SK-N-SH (cell line): ENCODE measurements around the gene TMPRSS11D. TPM values are rescaled to one million over a fixed set of nuclear protein-coding genes. Genes with fewer than 3 reads are reported as not detected.

ENCODE experiments used
- CTCF ChIA-PET: fragments of 300-600, 350-600 bp; formaldehyde crosslinking; extraction: SDS; loops from one replicate; lab custom pipeline; 2021; lab: Yijun Ruan, JAX
- POLR2A ChIA-PET: fragments of 350-600 bp; sonication (Branson Sonifier 250); formaldehyde crosslinking; extraction: SDS; loops from one replicate; lab custom pipeline; 2020; ENCODE audit warnings: antibody characterized with exemption, inconsistent platforms; lab: Yijun Ruan, JAX
- DNase-seq: peaks from one replicate; pipeline ENCODE4 v3.0.0; 2012
- H2AFZ ChIP-seq: fragments of 200-600 bp; sonication (generic); 2 replicates; pipeline ENCODE4 v1.8.1; 2016; ENCODE audit warnings: antibody characterized with exemption, mild to moderate bottlenecking, low read depth
- H3F3A ChIP-seq: fragments of 200-600 bp; sonication (generic); replicated peaks from 2 replicates; pipeline ENCODE3; 2016; ENCODE audit warnings: antibody characterized with exemption, mild to moderate bottlenecking; ENCODE audit not compliant: insufficient read depth
- H3K27ac ChIP-seq, 2 experiments: fragments of 200-500 bp in 1 of 2; fragments of 200-600 bp in 1 of 2; sonication (Bioruptor generic) in 1 of 2; sonication (generic), shearing (Covaris generic) in 1 of 2; 2 replicates each; pipeline versions ENCODE4 v1.5.1 to v1.6.1; 2014 to 2016; ENCODE audit warnings: low read depth in 2 of 2, inconsistent platforms in 1 of 2, low read length in 1 of 2, mild to moderate bottlenecking in 1 of 2, mixed read lengths in 1 of 2
- H3K27me3 ChIP-seq: fragments of 200-600 bp; sonication (generic), shearing (Covaris generic); 2 replicates; pipeline ENCODE4 v1.6.1; 2016; ENCODE audit warnings: mixed run types; ENCODE audit not compliant: insufficient read depth
- H3K36me3 ChIP-seq, 2 experiments: fragments of 200-500 bp in 1 of 2; fragments of 200-600 bp in 1 of 2; sonication (Bioruptor generic) in 1 of 2; sonication (generic) in 1 of 2; replicated peaks in 1 of 2; 2 replicates each; pipeline versions ENCODE3 to v1.5.1; 2014 to 2016; ENCODE audit warnings: low read length in 1 of 2, mild to moderate bottlenecking in 1 of 2; ENCODE audit not compliant: insufficient read depth in 2 of 2, control insufficient read depth in 1 of 2
- H3K4me1 ChIP-seq, 2 experiments: fragments of 200-500 bp in 1 of 2; fragments of 200-600 bp in 1 of 2; sonication (Bioruptor generic) in 1 of 2; sonication (generic), shearing (Covaris generic) in 1 of 2; 2 replicates each; pipeline versions ENCODE4 v1.5.1 to v1.6.1; 2014 to 2016; ENCODE audit warnings: low read depth in 1 of 2, low read length in 1 of 2, mixed run types in 1 of 2; ENCODE audit not compliant: insufficient read depth in 2 of 2, control insufficient read depth in 1 of 2
- H3K4me2 ChIP-seq: fragments of 200-600 bp; sonication (generic), shearing (Covaris generic); 2 replicates; pipeline ENCODE4 v1.6.1; 2017; ENCODE audit warnings: mixed run types
- H3K4me3 ChIP-seq, 2 experiments: fragments of 200-500 bp in 1 of 2; fragments of 200-600 bp in 1 of 2; sonication (Bioruptor generic) in 1 of 2; sonication (generic), shearing (Covaris generic) in 1 of 2; 2 replicates each; pipeline versions ENCODE4 v1.5.1 to v1.8.1; 2014 to 2016; ENCODE audit warnings: low read depth in 2 of 2, inconsistent platforms in 1 of 2, low read length in 1 of 2, mild to moderate bottlenecking in 1 of 2, mixed read lengths in 1 of 2, moderate library complexity in 1 of 2
- H3K79me2 ChIP-seq: fragments of 200-600 bp; sonication (generic); 2 replicates; pipeline ENCODE4 v1.8.1; 2017; ENCODE audit warnings: mild to moderate bottlenecking; ENCODE audit not compliant: insufficient read depth
- H3K9ac ChIP-seq: fragments of 200-600 bp; sonication (generic); 2 replicates; pipeline ENCODE4 v1.6.1; 2017; ENCODE audit warnings: mixed run types
- H3K9me2 ChIP-seq: fragments of 200-600 bp; sonication (generic); 2 replicates; pipeline ENCODE4 v1.6.1; 2017; ENCODE audit warnings: mixed run types
- H3K9me3 ChIP-seq: fragments of 200-600 bp; sonication (generic); 2 replicates; pipeline ENCODE4 v1.6.1; 2017; ENCODE audit warnings: mixed run types, mild to moderate bottlenecking, moderate library complexity
- H4K20me1 ChIP-seq: fragments of 200-600 bp; sonication (generic); 2 replicates; pipeline ENCODE4 v1.6.1; 2017; ENCODE audit warnings: mild to moderate bottlenecking, mixed run types; ENCODE audit not compliant: insufficient read depth
- CHD2 ChIP-seq: fragments of 150-350 bp; IDR thresholded peaks from 2 replicates; pipeline ENCODE4 v1.6.1; 2018; ENCODE audit warnings: low read length; ENCODE audit not compliant: partially characterized antibody
- EZH2phosphoT487 ChIP-seq: fragments of 200-600 bp; sonication (generic); IDR thresholded peaks from 2 replicates; pipeline ENCODE4 v1.6.1; 2017; ENCODE audit warnings: low read depth, mixed run types, mild to moderate bottlenecking, antibody characterized with exemption, moderate library complexity, borderline replicate concordance
- FOXM1 ChIP-seq: IDR thresholded peaks from 2 replicates; pipeline ENCODE4 v1.4.0; 2012; ENCODE audit warnings: low read depth, mild to moderate bottlenecking
- IRF3 ChIP-seq: fragments of 150-350 bp; IDR thresholded peaks from 2 replicates; pipeline ENCODE4 v1.6.1; 2016; ENCODE audit warnings: mild to moderate bottlenecking, low read depth, low read length
- MEF2A ChIP-seq: IDR thresholded peaks from 2 replicates; pipeline ENCODE4 v1.4.0; 2012; ENCODE audit warnings: low read depth, borderline replicate concordance
- MXI1 ChIP-seq: IDR thresholded peaks from 2 replicates; pipeline ENCODE4 v1.6.1; 2012; ENCODE audit warnings: mild to moderate bottlenecking, low read depth, low read length, improper control_type of control experiment
- NFIC ChIP-seq: IDR thresholded peaks from 2 replicates; pipeline ENCODE4 v1.4.0; 2012; ENCODE audit warnings: borderline replicate concordance
- NRF1 ChIP-seq: IDR thresholded peaks from 2 replicates; pipeline ENCODE4 v1.6.1; 2012; ENCODE audit warnings: low read depth, mild to moderate bottlenecking, low read length
- RAD21 ChIP-seq: IDR thresholded peaks from 2 replicates; pipeline ENCODE4 v1.6.1; 2012; ENCODE audit warnings: mild to moderate bottlenecking, low read length
- RFX5 ChIP-seq: IDR thresholded peaks from 2 replicates; pipeline ENCODE4 v1.6.1; 2012; ENCODE audit warnings: mild to moderate bottlenecking, improper control_type of control experiment, low read length
- RXRA ChIP-seq: IDR thresholded peaks from 2 replicates; pipeline ENCODE4 v1.4.0; 2012; ENCODE audit warnings: low read depth, mild to moderate bottlenecking, borderline replicate concordance
- SIN3A ChIP-seq: IDR thresholded peaks from 2 replicates; pipeline ENCODE4 v1.6.1; 2012; ENCODE audit warnings: low read depth, mild to moderate bottlenecking, low read length, moderate library complexity, borderline replicate concordance
- TAF1 ChIP-seq: IDR thresholded peaks from 2 replicates; pipeline ENCODE4 v1.6.1; 2012; ENCODE audit warnings: low read depth, mild to moderate bottlenecking, low read length, moderate library complexity, borderline replicate concordance
- TCF12 ChIP-seq: IDR thresholded peaks from 2 replicates; pipeline ENCODE4 v1.4.0; 2012
- TEAD4 ChIP-seq: IDR thresholded peaks from 2 replicates; pipeline ENCODE4 v1.4.0; 2012; ENCODE audit warnings: mild to moderate bottlenecking, borderline replicate concordance; ENCODE audit not compliant: insufficient read depth
- YY1 ChIP-seq: IDR thresholded peaks from 2 replicates; pipeline ENCODE4 v1.4.0; 2012; ENCODE audit warnings: low read depth, mild to moderate bottlenecking
- ZBTB33 ChIP-seq: IDR thresholded peaks from 2 replicates; pipeline ENCODE4 v1.4.0; 2012; ENCODE audit warnings: low read depth, borderline replicate concordance
- polyA plus RNA-seq, 3 experiments: library from polyadenylated mRNA; depleted of rRNA; stranded (reverse); fragments of >200 nt; gene quantifications; 2 replicates each; pipeline ENCODE4 v1.2.3, GENCODE V29; 2012
- TF ChIP-seq, protein P1 (sequence below): fragments of 150-350 bp; IDR thresholded peaks from 2 replicates; pipeline ENCODE4 v1.6.1; 2017; ENCODE audit warnings: antibody characterized with exemption, low read length, low read depth, borderline replicate concordance
- TF ChIP-seq, protein P2 (sequence below): IDR thresholded peaks from 2 replicates; pipeline ENCODE4; 2012
- TF ChIP-seq, protein P3 (sequence below): IDR thresholded peaks from 2 replicates; pipeline ENCODE4 v1.4.0; 2012; ENCODE audit warnings: low read depth

Gene TMPRSS11D
- polyA plus RNA-seq, 1 of the 3 experiments (the other 2 are of a cell fraction) = 0.02 TPM

DNA sequence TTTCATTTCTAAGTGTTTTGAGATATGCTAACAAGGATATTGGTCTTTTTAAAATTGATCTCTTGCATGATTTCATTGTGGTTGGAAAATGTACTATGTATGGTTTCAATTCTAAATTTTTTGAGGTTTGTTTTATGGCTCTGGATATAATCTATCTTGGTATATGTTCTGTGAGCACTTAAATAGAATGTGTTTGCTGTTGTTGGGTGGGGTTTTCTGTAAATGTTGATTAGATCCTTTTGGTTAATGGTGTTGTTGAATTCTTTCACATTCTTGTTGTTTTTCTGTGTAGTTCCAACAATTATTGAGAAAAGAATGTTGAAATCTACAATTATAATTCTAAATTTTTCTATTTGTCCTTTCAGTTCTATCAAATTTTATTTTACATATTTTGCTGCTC, 87.0 kb downstream of the TMPRSS11D start:
- Histone ChIP-seq H3K36me3 (no peaks in the 10 kb centered on the region), H3K9me3 (no peaks in the 10 kb centered on the region), H3K27ac (no peak overlapping the region), H3K4me1 (no peaks in the 10 kb centered on the region), H3K4me3 (no peak overlapping the region), H2AFZ (no peak overlapping the region), H3K4me2 (no peak overlapping the region), H3F3A (no peaks in the 10 kb centered on the region), H3K9ac (no peak overlapping the region), H3K27me3 (no peaks in the 10 kb centered on the region), H3K79me2 (no peaks in the 10 kb centered on the region), H4K20me1 (no peaks in the 10 kb centered on the region), H3K9me2 (no peaks in the 10 kb centered on the region)
- CTCF ChIA-PET = no interaction called here
- TF ChIP-seq FOXM1 (no peak), TEAD4 (no peak), ZBTB33 (no peak), EZH2phosphoT487 (no peak), RAD21 (no peak), SIN3A (no peak), MEF2A (no peak), MXI1 (no peak), RFX5 (no peak), YY1 (no peak), TAF1 (no peak)
- TF ChIP-seq, protein P1, sequence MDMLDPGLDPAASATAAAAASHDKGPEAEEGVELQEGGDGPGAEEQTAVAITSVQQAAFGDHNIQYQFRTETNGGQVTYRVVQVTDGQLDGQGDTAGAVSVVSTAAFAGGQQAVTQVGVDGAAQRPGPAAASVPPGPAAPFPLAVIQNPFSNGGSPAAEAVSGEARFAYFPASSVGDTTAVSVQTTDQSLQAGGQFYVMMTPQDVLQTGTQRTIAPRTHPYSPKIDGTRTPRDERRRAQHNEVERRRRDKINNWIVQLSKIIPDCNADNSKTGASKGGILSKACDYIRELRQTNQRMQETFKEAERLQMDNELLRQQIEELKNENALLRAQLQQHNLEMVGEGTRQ = no peak
- TF ChIP-seq, protein P2, sequence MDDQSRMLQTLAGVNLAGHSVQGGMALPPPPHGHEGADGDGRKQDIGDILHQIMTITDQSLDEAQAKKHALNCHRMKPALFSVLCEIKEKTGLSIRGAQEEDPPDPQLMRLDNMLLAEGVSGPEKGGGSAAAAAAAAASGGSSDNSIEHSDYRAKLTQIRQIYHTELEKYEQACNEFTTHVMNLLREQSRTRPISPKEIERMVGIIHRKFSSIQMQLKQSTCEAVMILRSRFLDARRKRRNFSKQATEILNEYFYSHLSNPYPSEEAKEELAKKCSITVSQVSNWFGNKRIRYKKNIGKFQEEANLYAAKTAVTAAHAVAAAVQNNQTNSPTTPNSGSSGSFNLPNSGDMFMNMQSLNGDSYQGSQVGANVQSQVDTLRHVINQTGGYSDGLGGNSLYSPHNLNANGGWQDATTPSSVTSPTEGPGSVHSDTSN = no peak
- DNase-seq = no peak
- POLR2A ChIA-PET = no interaction called here

- TF ChIP-seq RAD21 (no peak), FOXM1 (no peak), NRF1 (no peak), TCF12 (no peak), CHD2 (no peak), NFIC (no peak), RXRA (no peak), IRF3 (no peak), RFX5 (no peak)
- TF ChIP-seq, protein P3, sequence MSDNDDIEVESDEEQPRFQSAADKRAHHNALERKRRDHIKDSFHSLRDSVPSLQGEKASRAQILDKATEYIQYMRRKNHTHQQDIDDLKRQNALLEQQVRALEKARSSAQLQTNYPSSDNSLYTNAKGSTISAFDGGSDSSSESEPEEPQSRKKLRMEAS = no peak
- Histone ChIP-seq H3K27me3 (no peaks in the 10 kb centered on the region), H3K4me3 (no peak overlapping the region), H3K4me1 (0 out of 4 replicates have a peak, but pooled peaks cover 0 to 2% of the 10 kb centered on the region in 2 experiments), H3K9me3 (no peaks in the 10 kb centered on the region), H2AFZ (no peak overlapping the region), H3F3A (no peaks in the 10 kb centered on the region), H3K4me2 (no peak overlapping the region), H4K20me1 (no peaks in the 10 kb centered on the region), H3K9me2 (no peaks in the 10 kb centered on the region), H3K36me3 (no peaks in the 10 kb centered on the region), H3K27ac (no peak overlapping the region), H3K79me2 (no peaks in the 10 kb centered on the region), H3K9ac (no peak overlapping the region)
- CTCF ChIA-PET = interaction anchor here (0.7 kb wide), 1 partner anchor 20 kb away, joined by 3 read pairs; no protein-coding TSS in a partner anchor
- no peak for DNase-seq
- POLR2A ChIA-PET = no interaction called here
Observed at GRCh38 chr4:67790721-67791120, 93.1 kb downstream of the TMPRSS11D start.
